ENCODE results near the gene AGBL4. TPM values are rescaled to one million over a fixed set of nuclear protein-coding genes. Genes with fewer than 3 reads are reported as not detected.

The AGBL4 gene
- total RNA-seq, 1 experiment from 2014 or later, result not detected

DNA sequence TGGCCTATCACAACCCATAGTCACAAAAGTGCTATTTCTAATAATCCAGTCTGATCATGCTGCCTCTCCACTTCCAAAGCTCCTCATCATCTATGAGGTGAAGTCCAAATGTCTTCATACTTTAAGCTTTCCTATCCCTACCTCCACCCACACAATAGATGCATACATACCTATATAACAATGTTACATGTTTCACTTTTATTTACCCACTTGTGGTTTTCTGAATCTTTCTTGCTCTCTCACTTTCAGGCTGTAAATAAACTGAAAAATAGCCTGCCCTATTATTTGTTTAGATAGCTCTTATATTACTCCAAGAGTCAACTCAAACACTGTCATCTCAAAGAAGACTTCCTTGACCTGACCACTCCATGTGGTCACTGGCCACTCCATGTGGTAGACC is 840.3 kb downstream of the AGBL4 start:
- Histone ChIP-seq H3K27ac (ENCODE audit: low read depth, low read length) (no peak overlapping the region), H3K4me3 (replicated peaks in 1 of 2; ENCODE audit: low read depth in 1 of 2, low read length in 2 of 2) (no peak overlapping the region), H3K4me2 (ENCODE audit: low read length) (no peak overlapping the region), H3K4me1 (ENCODE audit: control insufficient read depth in 1 of 2, insufficient read depth in 2 of 2, low read length in 2 of 2) (no peaks in the 10 kb centered on the region), H3K9ac (ENCODE audit: low read length) (no peak overlapping the region), H2AFZ (ENCODE audit: low read depth, low read length, poor library complexity, severe bottlenecking) (no peak overlapping the region), H3K36me3 (ENCODE audit: control insufficient read depth in 1 of 2, insufficient read depth in 2 of 2, low read length in 2 of 2) (no peaks in the 10 kb centered on the region), H4K20me1 (ENCODE audit: insufficient read depth) (no peaks in the 10 kb centered on the region), H3K27me3 (ENCODE audit: insufficient read depth, low read length) (no peaks in the 10 kb centered on the region), H3K79me2 (ENCODE audit: insufficient read depth, low read length) (no peaks in the 10 kb centered on the region), H3K9me2 (ENCODE audit: insufficient read depth) (no peaks in the 10 kb centered on the region), H3K9me3 (ENCODE audit: control insufficient read depth in 1 of 2, insufficient read depth in 1 of 2, low read depth in 1 of 2, low read length in 2 of 2) (peaks cover under 1 to 16% of the 10 kb centered on the region in 2 experiments; a peak in 2 of 4 replicates)
- no TSS peak for BruUV-seq (replicated peaks)
- intact Hi-C loops (cut with micrococcal nuclease), result no loop called here
- ChIA-PET POLR2A (no interaction called here), CTCF (no interaction called here), RAD21 (ENCODE audit: low non-redundant PET in 1 of 2, low total read pairs in 2 of 2, uncharacterized antibody in 2 of 2, unreplicated experiment in 2 of 2) (no interaction called here)
- ATAC-seq, result no peak
- no peak for DNase-seq (ENCODE audit: low read depth, low spot score)
- TF ChIP-seq EGR1 (IDR thresholded peaks at IDR 0.05; ENCODE audit: low read depth), result no peak
- TF ChIP-seq JUND (IDR thresholded peaks at IDR 0.05), result no peak
- TF ChIP-seq, protein P1, sequence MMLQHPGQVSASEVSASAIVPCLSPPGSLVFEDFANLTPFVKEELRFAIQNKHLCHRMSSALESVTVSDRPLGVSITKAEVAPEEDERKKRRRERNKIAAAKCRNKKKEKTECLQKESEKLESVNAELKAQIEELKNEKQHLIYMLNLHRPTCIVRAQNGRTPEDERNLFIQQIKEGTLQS (IDR thresholded peaks at IDR 0.05), result no peak
- TF ChIP-seq YY1 (IDR thresholded peaks at IDR 0.05; ENCODE audit: extremely low read depth, insufficient replicate concordance, low read depth, low read length), result no peak
- TF ChIP-seq SRF (IDR thresholded peaks at IDR 0.05; ENCODE audit: low read depth), result no peak
- TF ChIP-seq RAD21 (IDR thresholded peaks at IDR 0.05; ENCODE audit: low read depth), result no peak
- no peak for TF ChIP-seq FOSL1 (IDR thresholded peaks at IDR 0.05; ENCODE audit: low read depth)
- TF ChIP-seq, protein P2, sequence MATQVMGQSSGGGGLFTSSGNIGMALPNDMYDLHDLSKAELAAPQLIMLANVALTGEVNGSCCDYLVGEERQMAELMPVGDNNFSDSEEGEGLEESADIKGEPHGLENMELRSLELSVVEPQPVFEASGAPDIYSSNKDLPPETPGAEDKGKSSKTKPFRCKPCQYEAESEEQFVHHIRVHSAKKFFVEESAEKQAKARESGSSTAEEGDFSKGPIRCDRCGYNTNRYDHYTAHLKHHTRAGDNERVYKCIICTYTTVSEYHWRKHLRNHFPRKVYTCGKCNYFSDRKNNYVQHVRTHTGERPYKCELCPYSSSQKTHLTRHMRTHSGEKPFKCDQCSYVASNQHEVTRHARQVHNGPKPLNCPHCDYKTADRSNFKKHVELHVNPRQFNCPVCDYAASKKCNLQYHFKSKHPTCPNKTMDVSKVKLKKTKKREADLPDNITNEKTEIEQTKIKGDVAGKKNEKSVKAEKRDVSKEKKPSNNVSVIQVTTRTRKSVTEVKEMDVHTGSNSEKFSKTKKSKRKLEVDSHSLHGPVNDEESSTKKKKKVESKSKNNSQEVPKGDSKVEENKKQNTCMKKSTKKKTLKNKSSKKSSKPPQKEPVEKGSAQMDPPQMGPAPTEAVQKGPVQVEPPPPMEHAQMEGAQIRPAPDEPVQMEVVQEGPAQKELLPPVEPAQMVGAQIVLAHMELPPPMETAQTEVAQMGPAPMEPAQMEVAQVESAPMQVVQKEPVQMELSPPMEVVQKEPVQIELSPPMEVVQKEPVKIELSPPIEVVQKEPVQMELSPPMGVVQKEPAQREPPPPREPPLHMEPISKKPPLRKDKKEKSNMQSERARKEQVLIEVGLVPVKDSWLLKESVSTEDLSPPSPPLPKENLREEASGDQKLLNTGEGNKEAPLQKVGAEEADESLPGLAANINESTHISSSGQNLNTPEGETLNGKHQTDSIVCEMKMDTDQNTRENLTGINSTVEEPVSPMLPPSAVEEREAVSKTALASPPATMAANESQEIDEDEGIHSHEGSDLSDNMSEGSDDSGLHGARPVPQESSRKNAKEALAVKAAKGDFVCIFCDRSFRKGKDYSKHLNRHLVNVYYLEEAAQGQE (IDR thresholded peaks at IDR 0.05; ENCODE audit: low read depth), result no peak
- TF ChIP-seq TCF7L2 (IDR thresholded peaks at IDR 0.05; ENCODE audit: borderline replicate concordance, extremely low read depth, insufficient read depth, insufficient read length), result no peak
- no peak for TF ChIP-seq EZH2phosphoT487 (IDR thresholded peaks at IDR 0.05; ENCODE audit: borderline replicate concordance)
- TF ChIP-seq ZFX (IDR thresholded peaks at IDR 0.05), result no peak
- TF ChIP-seq SP1 (IDR thresholded peaks at IDR 0.05; ENCODE audit: low read depth), result no peak
- TF ChIP-seq, protein P3, sequence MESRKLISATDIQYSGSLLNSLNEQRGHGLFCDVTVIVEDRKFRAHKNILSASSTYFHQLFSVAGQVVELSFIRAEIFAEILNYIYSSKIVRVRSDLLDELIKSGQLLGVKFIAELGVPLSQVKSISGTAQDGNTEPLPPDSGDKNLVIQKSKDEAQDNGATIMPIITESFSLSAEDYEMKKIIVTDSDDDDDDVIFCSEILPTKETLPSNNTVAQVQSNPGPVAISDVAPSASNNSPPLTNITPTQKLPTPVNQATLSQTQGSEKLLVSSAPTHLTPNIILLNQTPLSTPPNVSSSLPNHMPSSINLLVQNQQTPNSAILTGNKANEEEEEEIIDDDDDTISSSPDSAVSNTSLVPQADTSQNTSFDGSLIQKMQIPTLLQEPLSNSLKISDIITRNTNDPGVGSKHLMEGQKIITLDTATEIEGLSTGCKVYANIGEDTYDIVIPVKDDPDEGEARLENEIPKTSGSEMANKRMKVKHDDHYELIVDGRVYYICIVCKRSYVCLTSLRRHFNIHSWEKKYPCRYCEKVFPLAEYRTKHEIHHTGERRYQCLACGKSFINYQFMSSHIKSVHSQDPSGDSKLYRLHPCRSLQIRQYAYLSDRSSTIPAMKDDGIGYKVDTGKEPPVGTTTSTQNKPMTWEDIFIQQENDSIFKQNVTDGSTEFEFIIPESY (IDR thresholded peaks at IDR 0.05; ENCODE audit: extremely low read depth, insufficient replicate concordance, low read length), result no peak
- no peak for TF ChIP-seq POLR2A (IDR thresholded peaks at IDR 0.05; ENCODE audit: borderline replicate concordance, extremely low read depth, insufficient read depth, insufficient read length)
- no peak for TF ChIP-seq ELF1 (IDR thresholded peaks at IDR 0.05; ENCODE audit: borderline replicate concordance, low read depth)
- TF ChIP-seq EZH2 (IDR thresholded peaks at IDR 0.05), result no peak
- TF ChIP-seq CEBPB (IDR thresholded peaks at IDR 0.05; ENCODE audit: low read depth), result no peak
- no peak for TF ChIP-seq ZNF274 (IDR thresholded peaks at IDR 0.05; ENCODE audit: low read depth, low read length)
- no peak for TF ChIP-seq SIN3A (IDR thresholded peaks at IDR 0.05; ENCODE audit: low read depth)
- TF ChIP-seq POLR2AphosphoS5 (IDR thresholded peaks at IDR 0.05; ENCODE audit: low read depth, low read length), result no peak

Measured in HCT116 (cell line).